Stimulated activated naive CD8-positive, alpha-beta T cell treated with anti-CD3 and anti-CD28 coated beads, Interleukin-15, amount 100 ng/mL, for 72 hours (primary cell): ENCODE measurements around the gene MPRIP.

Experiments used
- ATAC-seq: fragments of 150-1000 bp; cut with Tn5 transposase; 2 replicates; pipeline ENCODE4 v1.10.0; 2021; ENCODE audit warnings: mild to moderate bottlenecking, moderate library complexity
- DNase-seq, 2 donors: peaks; one replicate each; pipeline ENCODE4 v3.0.0; 2021 to 2022
- H3K27ac Mint-ChIP-seq, 2 donors: one replicate each; pipeline ENCODE4 v1.8.0; 2022; ENCODE audit warnings: mild to moderate bottlenecking in 2 of 2, mixed read lengths in 2 of 2, moderate library complexity in 2 of 2
- H3K27me3 Mint-ChIP-seq: one replicate; pipeline ENCODE4 v1.8.0; 2022; ENCODE audit warnings: mixed read lengths
- H3K4me1 Mint-ChIP-seq: one replicate; pipeline ENCODE4 v1.8.0; 2022; ENCODE audit warnings: mild to moderate bottlenecking, mixed read lengths
- H3K4me3 Mint-ChIP-seq, 2 donors: one replicate each; pipeline ENCODE4 v1.8.0; 2022; ENCODE audit warnings: mild to moderate bottlenecking in 2 of 2, mixed read lengths in 2 of 2, moderate library complexity in 1 of 2
- H3K9me3 Mint-ChIP-seq, 2 donors: one replicate each; pipeline ENCODE4 v1.8.0; 2022; ENCODE audit warnings: mixed read lengths in 2 of 2

MPRIP gene

DNA sequence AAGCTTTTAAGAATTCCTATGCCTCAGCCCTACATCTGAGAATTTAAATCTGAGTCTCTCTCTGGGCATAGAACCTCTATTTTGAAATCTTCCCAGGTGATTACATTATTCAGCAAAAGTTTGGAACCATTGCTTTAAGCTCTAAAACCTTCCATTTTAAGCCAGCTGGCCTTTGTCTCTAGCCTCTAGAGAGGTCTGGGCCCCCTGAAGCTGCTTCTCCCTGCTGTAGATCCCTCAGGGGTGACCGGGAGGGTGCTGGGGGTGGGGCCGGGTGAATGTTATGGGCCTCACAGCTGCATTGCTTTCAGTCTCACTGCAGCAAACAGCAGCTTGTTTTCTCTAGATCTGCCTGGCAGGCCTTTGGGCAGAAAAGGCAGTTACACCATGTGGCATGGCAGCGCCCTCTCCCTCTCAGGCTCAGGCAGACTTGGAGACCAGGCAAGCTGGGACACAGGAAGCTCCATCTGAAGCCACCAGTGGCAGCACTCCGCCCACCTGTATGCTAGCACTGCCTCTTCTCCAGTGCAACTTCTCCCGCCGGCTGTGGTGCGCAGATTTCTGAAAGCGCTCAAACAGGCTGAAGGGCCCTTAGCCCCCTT, 66.3 kb downstream of the MPRIP start:
- no peak for DNase-seq
- H3K4me3 Mint-ChIP-seq, result peak overlapping the region in 1 of 2 donors; percentile 6
- H3K27me3 Mint-ChIP-seq, result no peaks in the 10 kb centered on the region
- peak overlapping the region in 1 of 2 donors; percentile 46 for H3K27ac Mint-ChIP-seq
- H3K9me3 Mint-ChIP-seq, result no peaks in the 10 kb centered on the region
- peaks cover 82% of the 10 kb centered on the region for H3K4me1 Mint-ChIP-seq
- no peak for ATAC-seq

DNA sequence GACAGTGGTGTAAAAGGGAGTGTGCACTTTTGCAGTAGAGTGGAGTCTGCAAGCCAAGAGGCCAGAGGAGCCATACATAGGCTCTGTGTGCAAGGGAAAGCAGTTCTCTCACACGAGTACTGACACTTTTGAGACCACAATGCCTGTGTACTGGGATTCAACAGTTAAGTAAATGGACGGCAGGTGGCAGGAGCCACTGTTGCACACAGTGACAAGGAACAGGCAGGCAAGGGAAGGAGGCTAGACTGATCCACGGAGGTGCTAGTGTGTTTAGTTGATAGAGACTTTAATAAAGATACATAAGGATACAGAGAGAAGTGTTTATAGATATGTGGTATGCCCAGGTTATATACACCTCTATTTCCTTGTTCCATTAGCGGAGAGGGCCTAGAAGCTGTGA, 67.0 kb downstream of the MPRIP start:
- Mint-ChIP-seq H3K4me1 (peaks cover 83% of the 10 kb centered on the region), H3K27me3 (no peaks in the 10 kb centered on the region), H3K27ac (peak overlapping the region in 1 of 2 donors; percentile 61), H3K4me3 (no peak overlapping the region), H3K9me3 (no peaks in the 10 kb centered on the region)
- ATAC-seq, result no peak
- DNase-seq, result no peak

DNA sequence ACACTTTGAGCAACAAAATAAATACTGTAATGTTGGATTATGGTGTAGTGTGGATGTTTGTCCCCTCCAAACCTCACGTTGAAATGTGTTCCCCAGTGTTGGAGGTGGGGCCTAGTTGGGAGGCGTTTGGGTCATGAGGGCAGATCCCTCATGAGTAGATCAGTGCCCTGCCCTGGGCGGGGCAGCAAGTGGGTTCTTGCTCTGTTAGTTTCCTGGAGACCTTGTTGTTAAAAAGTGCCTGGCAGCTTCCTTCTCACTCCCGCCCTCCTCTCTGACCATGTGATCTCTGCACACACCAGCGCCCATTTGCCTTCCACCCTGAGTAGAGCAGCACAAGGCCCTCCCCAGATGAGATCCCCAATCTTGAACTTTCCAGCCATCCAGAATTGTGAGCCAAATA, 67.7 kb downstream of the MPRIP start:
- Mint-ChIP-seq H3K4me3 (peak overlapping the region in 1 of 2 donors; percentile 20), H3K4me1 (peaks cover 83% of the 10 kb centered on the region), H3K27me3 (no peaks in the 10 kb centered on the region), H3K9me3 (no peaks in the 10 kb centered on the region), H3K27ac (peak overlapping the region in 1 of 2 donors; percentile 79)
- DNase-seq, result no peak
- no peak for ATAC-seq

DNA sequence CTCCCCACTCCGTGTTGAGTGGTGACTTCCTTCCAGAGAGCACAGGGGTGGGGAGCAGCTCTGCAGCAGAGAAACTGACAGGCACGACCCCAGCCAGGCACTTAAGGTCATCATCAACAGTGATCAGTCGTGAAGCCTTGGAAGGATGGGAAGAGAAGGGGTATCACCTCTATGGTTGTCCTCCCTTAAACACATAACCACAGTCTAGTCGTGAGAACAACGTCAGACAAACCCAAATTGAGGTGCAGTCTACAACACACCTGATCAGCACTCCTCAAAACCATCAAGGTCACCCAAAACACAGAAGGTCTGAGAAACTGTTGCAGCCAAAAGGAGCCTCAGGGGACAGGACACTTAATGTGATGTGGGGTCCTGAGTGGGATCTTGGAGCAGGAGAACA, 68.3 kb downstream of the MPRIP start:
- no peaks in the 10 kb centered on the region for H3K27me3 Mint-ChIP-seq
- no peak overlapping the region for H3K4me3 Mint-ChIP-seq
- H3K27ac Mint-ChIP-seq, result no peak overlapping the region
- ATAC-seq (no peak), DNase-seq (no peak)
- no peaks in the 10 kb centered on the region for H3K9me3 Mint-ChIP-seq
- H3K4me1 Mint-ChIP-seq, result peaks cover 84% of the 10 kb centered on the region

DNA sequence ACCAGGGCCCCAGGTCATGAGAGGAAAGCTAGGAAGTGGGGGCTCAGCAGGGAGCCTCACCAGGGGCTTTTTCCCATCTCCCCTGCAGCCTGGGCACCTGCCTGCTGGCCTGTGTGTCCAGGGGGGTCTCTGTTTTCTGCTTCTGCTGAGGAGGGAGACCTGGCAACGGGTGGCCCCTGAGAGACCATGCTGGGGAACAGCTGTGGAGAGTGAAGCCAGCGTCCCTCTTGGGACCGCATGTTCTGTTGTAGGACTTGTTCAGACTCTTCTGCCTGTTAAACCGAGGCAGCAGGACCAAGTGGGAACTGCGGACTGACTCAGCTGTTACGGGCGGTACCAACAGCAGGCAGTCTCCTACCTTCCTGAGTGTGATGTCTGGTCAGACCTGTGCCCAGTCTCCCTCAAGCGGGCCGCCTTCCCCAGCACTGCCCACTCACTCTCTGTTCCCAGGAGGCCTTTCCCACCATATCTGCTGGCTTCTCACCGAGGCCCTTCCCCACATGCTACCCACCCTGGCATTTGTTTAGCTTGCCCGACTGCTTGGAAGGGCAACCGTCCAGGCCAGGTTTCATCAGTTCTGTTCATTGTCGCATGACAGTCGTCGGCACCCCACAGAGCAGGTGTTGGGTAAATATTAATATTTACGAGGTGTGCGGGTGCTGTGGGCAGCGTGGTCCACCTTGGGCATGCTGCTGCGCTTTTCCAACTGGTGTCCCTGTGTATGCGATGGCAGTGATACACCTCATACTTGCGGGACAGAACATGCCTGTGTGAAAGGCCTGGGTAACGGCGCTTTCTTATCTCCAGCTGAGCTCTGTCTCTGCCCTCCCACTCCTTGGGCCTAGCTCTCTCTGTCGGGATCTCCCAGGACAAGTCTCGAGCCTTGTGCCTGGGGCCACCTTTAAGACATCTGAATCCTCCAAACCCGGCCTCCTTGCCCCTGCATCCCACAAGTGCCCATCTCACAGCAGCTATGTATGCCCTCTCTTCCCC, 69.4 kb downstream of the MPRIP start:
- Mint-ChIP-seq H3K9me3 (no peaks in the 10 kb centered on the region), H3K4me1 (peaks cover 88% of the 10 kb centered on the region), H3K4me3 (no peak overlapping the region), H3K27ac (no peak overlapping the region), H3K27me3 (no peaks in the 10 kb centered on the region)
- ATAC-seq (no peak), DNase-seq (no peak)

- H3K4me1 Mint-ChIP-seq, result peaks cover 86% of the 10 kb centered on the region
- no peak overlapping the region for H3K27ac Mint-ChIP-seq
- no peaks in the 10 kb centered on the region for H3K27me3 Mint-ChIP-seq
- DNase-seq, result no peak
- H3K9me3 Mint-ChIP-seq, result no peaks in the 10 kb centered on the region
- no peak for ATAC-seq
- no peak overlapping the region for H3K4me3 Mint-ChIP-seq
These were observed 70.5 kb downstream of the MPRIP start for GRCh38 chr17:17112628-17113200.

GRCh38 chr17:17114592-17115225, 72.5 kb downstream of the MPRIP start:
- H3K4me3 Mint-ChIP-seq, result peak overlapping the region; percentile 21 to 70

DNA sequence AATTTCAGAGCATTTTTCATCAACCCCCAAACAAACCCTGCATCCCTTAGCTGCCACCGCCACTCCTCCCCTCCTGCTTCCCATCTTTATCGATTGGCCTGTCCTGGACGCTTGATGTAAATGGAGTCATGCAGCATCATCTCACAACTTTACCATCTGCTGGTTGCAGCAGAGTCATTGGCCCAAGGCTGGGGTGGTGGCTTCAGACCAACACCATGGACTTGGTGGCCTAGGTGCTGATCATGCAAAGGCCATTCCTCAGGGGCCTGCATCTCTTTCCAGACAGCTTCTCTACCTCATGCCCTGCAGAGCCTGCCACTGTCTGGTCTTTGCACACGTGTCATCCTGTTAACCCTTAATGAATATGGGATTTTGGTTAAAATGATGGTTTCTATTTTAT, 73.4 kb downstream of the MPRIP start:
- H3K27me3 Mint-ChIP-seq, result no peaks in the 10 kb centered on the region
- H3K9me3 Mint-ChIP-seq, result no peaks in the 10 kb centered on the region
- H3K27ac Mint-ChIP-seq, result no peak overlapping the region
- H3K4me1 Mint-ChIP-seq, result peaks cover 86% of the 10 kb centered on the region
- H3K4me3 Mint-ChIP-seq, result no peak overlapping the region
- DNase-seq, result no peak
- ATAC-seq, result no peak

More at GRCh38 chr17:17114592-17115225, 72.5 kb downstream of the MPRIP start:
- peaks cover 86% of the 10 kb centered on the region for H3K4me1 Mint-ChIP-seq
- DNase-seq (peak in 1 of 2 donors; percentile 24), ATAC-seq (peak; percentile 36)
- no peaks in the 10 kb centered on the region for H3K9me3 Mint-ChIP-seq
- H3K27me3 Mint-ChIP-seq, result no peaks in the 10 kb centered on the region
- H3K27ac Mint-ChIP-seq, result peak overlapping the region in 1 of 2 donors; percentile 5

DNA sequence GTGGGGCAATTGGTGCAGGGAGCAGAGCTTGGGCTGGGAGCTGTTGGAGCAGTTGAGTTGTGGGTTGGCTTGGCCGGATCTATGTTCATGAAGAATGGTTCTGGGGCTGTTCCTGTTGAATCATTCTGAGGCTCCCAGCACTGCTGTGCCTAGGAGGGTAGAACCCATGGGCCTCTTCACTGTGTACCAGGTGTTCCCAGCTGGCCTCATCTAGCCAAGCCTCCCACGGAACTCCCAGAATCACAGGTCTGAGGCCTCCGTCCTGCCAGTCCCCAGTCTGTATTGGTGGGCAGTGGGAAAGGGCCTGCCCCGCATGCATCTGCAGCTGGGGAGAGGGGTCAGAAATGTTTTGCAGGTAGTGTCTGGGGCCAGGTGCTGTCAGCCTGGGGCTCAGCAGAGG, 74.1 kb downstream of the MPRIP start:
- DNase-seq, result no peak
- Mint-ChIP-seq H3K9me3 (no peaks in the 10 kb centered on the region), H3K27ac (no peak overlapping the region), H3K27me3 (no peaks in the 10 kb centered on the region), H3K4me3 (no peak overlapping the region), H3K4me1 (peaks cover 86% of the 10 kb centered on the region)
- ATAC-seq, result no peak

- H3K4me3 Mint-ChIP-seq, result peak overlapping the region in 1 of 2 donors; percentile 61
- peak overlapping the region; percentile 42 to 93 for H3K27ac Mint-ChIP-seq
- DNase-seq (no peak), ATAC-seq (no peak)
- H3K9me3 Mint-ChIP-seq, result no peaks in the 10 kb centered on the region
- no peaks in the 10 kb centered on the region for H3K27me3 Mint-ChIP-seq
- H3K4me1 Mint-ChIP-seq, result peaks cover 83% of the 10 kb centered on the region
These were observed 75.7 kb downstream of the MPRIP start for GRCh38 chr17:17117923-17118322.

DNA sequence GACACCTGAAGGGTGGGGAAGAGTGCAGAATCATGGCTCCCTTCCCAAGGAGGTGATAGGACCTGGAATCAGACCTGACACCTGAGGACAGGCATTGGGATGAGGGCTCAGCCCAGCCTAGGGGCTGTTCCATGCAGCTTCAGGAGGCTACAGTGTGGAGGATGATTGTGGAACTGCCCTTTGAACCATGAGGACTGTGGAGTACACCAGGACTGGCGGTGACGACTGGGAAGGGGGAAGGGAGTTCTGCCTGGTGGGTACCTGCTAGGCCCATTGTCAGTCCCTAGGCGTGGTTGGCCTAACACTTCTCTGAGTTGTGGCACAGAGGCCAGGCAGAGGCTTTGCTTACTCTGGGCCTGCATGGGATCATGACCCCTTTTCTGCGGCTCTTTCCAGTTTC, 76.1 kb downstream of the MPRIP start:
- Mint-ChIP-seq H3K27ac (peak overlapping the region; percentile 24 to 93), H3K27me3 (no peaks in the 10 kb centered on the region), H3K4me1 (peaks cover 86% of the 10 kb centered on the region), H3K4me3 (peak overlapping the region in 1 of 2 donors; percentile 61), H3K9me3 (no peaks in the 10 kb centered on the region)
- no peak for DNase-seq
- no peak for ATAC-seq

GRCh38 chr17:17119106-17119505, 76.8 kb downstream of the MPRIP start:
- H3K27me3 Mint-ChIP-seq, result no peaks in the 10 kb centered on the region
- peak overlapping the region in 1 of 2 donors; percentile 59 for H3K4me3 Mint-ChIP-seq
- ATAC-seq (peak; percentile 15), DNase-seq (no peak)
- H3K27ac Mint-ChIP-seq, result peak overlapping the region; percentile 7 to 93
- H3K9me3 Mint-ChIP-seq, result no peaks in the 10 kb centered on the region
- H3K4me1 Mint-ChIP-seq, result peaks cover 87% of the 10 kb centered on the region

GRCh38 chr17:17119533-17119932, 77.3 kb downstream of the MPRIP start:
- ATAC-seq, result peak; percentile 91
- DNase-seq, result peak; percentile 33 to 60
- no peaks in the 10 kb centered on the region for H3K9me3 Mint-ChIP-seq

DNA sequence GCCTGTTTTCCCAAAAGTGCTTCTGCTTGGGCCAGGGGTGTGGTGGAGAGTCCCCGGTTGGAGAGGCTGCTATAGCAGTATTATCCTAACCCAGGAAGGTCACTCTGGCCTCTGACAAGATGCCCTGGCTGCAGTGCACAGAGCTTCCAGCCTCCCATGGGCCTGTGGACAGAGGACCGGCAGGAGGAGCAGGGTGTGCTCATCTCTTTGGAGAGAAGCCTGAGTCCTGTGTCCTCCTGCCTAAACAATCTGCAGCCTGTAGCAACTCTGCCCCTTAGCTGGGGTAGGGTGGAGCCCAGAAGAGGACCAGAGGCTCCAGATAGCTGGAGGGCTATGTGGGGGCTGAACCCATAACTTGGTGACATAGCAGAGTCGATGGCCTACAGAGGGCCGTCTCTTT, 78.0 kb downstream of the MPRIP start:
- ATAC-seq (no peak), DNase-seq (no peak)
- Mint-ChIP-seq H3K27ac (peak overlapping the region in 1 of 2 donors; percentile 34), H3K4me1 (peaks cover 87% of the 10 kb centered on the region), H3K9me3 (no peaks in the 10 kb centered on the region), H3K4me3 (no peak overlapping the region), H3K27me3 (no peaks in the 10 kb centered on the region)

More at GRCh38 chr17:17119533-17119932, 77.3 kb downstream of the MPRIP start:
- Mint-ChIP-seq H3K4me3 (peak overlapping the region in 1 of 2 donors; percentile 59), H3K27me3 (no peaks in the 10 kb centered on the region), H3K27ac (peak overlapping the region; percentile 48 to 78), H3K4me1 (peaks cover 87% of the 10 kb centered on the region)

- no peaks in the 10 kb centered on the region for H3K9me3 Mint-ChIP-seq
- no peaks in the 10 kb centered on the region for H3K27me3 Mint-ChIP-seq
- no peak overlapping the region for H3K4me3 Mint-ChIP-seq
- DNase-seq, result no peak
- H3K4me1 Mint-ChIP-seq, result peaks cover 87% of the 10 kb centered on the region
- H3K27ac Mint-ChIP-seq, result no peak overlapping the region
- ATAC-seq, result no peak
These were observed 78.4 kb downstream of the MPRIP start for GRCh38 chr17:17120701-17121100.
